Natural killer cell treated with Interleukin-12 subunit alpha and Interleukin-12 subunit beta and Interleukin-15 and Interleukin-18, amount 100 ng/mL, for 72 hours (primary cell): ENCODE results near the gene ZCWPW1. TPM values are rescaled to one million over a fixed set of nuclear protein-coding genes. Genes with fewer than 3 reads are reported as not detected.
"Not testable (repeated sequence)": the region's sequence is repeated elsewhere in the genome, so short reads cannot be mapped to it uniquely, and the experiment has no call there.

Experiments
- ATAC-seq, 2 donors: fragments of 150-1000 bp; cut with Tn5 transposase in 1 of 2; sonication (Bioruptor Pico), chemical (Tn5 transposase) in 1 of 2; 2 replicates each; pipeline ENCODE4 v1.10.0; 2021
- DNase-seq: peaks from one replicate; pipeline ENCODE4 v3.0.0; 2022; ENCODE audit warnings: low spot score
- H3K27ac Mint-ChIP-seq, 2 donors: 1 replicate in 1 of 2; 2 replicates in 1 of 2; pipeline ENCODE4 v1.8.0; 2022; ENCODE audit warnings: mixed read lengths in 2 of 2, mild to moderate bottlenecking in 1 of 2, moderate library complexity in 1 of 2
- H3K27me3 Mint-ChIP-seq, 2 donors: 1 replicate in 1 of 2; 2 replicates in 1 of 2; pipeline ENCODE4 v1.8.0; 2022; ENCODE audit warnings: mixed read lengths in 2 of 2
- H3K36me3 Mint-ChIP-seq: one replicate; pipeline ENCODE4 v1.8.0; 2022; ENCODE audit warnings: mixed read lengths
- H3K4me1 Mint-ChIP-seq, 2 donors: 1 replicate in 1 of 2; 2 replicates in 1 of 2; pipeline ENCODE4 v1.8.0; 2022; ENCODE audit warnings: low read depth in 2 of 2, mixed read lengths in 2 of 2, mild to moderate bottlenecking in 1 of 2
- H3K4me3 Mint-ChIP-seq: one replicate; pipeline ENCODE4 v1.8.0; 2022; ENCODE audit warnings: mixed read lengths
- H3K9me3 Mint-ChIP-seq: 2 replicates; pipeline ENCODE4 v1.8.0; 2022; ENCODE audit warnings: mixed read lengths
- total RNA-seq, 2 donors: library from RNA; stranded (reverse); gene quantifications; one replicate each; pipeline ENCODE4 v1.2.3, GENCODE V29; 2022

ZCWPW1 gene
- total RNA-seq, 2 donors from 2014 or later = 1.3 to 2.5 TPM

DNA sequence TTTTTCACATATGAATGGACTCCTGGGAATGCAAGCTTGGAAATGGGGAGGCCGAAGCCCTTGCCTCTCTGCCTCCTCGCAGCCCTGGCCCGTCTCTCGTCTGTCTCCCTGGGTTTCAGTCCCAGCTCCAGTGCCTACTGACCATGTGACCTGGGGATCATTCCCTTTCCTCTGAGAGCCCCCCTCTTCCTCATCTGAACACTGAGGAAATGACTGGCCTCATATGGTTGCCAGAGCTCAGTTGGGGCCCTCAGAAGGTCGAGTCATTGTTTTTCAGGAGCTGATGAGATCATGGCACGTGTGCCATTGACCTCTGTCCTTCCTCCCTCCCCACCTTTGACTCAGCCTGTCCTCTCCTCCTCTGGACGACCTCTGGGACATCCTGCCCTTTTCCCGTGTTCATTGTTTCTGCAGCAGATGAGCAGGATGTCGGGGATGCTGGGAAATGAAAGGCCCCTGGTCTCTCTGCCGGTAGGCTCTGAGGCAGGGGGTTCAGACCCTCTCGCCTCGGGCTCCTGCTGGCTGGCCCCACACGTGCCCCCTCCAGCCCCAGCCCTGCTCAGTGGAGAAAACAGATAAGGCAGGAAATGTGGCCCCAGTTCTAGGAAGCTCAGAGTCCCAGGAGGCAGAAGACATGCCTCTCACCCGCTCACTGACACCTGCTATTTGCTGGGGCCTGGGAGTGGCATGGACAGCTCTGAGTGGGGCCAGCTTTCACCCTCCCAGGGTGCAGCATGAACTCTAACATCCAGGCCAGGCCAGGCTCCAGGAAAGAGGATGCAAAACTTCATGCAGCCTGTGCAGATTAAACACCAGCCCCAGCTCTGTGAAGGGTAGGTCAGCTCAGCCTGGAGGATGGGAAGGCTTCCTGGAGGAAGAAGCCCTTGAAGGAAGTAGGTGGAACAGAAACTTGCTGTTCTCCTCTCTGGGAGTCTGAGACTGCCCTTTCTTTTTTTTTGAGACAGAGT, 16.1 kb upstream of the ZCWPW1 start:
- H3K9me3 Mint-ChIP-seq = no peaks in the 10 kb centered on the region
- H3K27me3 Mint-ChIP-seq = no peaks in the 10 kb centered on the region
- no peak overlapping the region for H3K27ac Mint-ChIP-seq
- DNase-seq (no peak), ATAC-seq (peak in 1 of 2 donors; percentile 48)
- H3K4me1 Mint-ChIP-seq = no peaks in the 10 kb centered on the region
- no peaks in the 10 kb centered on the region for H3K36me3 Mint-ChIP-seq
- no peak overlapping the region for H3K4me3 Mint-ChIP-seq

DNA sequence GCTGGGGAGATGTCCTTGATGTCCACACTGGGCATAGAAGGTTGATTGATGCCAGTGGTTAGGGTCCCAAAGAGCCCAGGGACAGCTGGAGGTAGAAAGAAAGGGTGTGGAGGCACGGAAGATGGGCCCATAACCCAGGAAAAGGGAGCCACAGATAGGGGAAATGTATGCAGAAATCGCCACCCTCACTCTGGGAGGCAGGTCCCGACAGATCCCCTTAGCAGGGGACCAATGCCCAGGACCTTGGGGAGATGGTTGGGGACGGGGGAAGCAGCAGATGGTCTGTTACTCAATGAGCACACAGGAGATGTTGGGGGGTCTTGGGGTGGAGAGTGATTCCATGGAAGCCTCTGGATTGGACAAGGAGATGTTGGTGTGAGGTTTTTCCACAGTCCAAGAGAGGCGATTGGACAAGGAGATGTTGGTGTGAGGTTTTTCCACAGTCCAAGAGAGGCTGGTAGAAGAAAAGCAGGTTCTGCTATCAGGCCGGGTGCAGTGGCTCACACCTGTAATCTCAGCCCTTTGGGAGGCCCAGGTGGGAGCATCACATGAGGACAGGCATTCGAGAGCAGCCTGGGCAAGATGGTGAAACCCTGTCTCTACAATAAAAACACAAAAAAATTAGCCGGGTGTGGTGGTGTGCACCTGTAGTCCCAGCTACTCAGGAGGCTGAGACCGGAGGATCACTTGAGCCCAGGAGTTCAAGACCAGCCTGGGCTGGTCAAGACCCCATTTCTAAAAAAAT, 14.8 kb upstream of the ZCWPW1 start:
- H3K27me3 Mint-ChIP-seq = no peaks in the 10 kb centered on the region
- H3K36me3 Mint-ChIP-seq = no peaks in the 10 kb centered on the region
- H3K27ac Mint-ChIP-seq = no peak overlapping the region
- DNase-seq (no peak), ATAC-seq (no peak)
- no peaks in the 10 kb centered on the region for H3K9me3 Mint-ChIP-seq
- no peaks in the 10 kb centered on the region for H3K4me1 Mint-ChIP-seq
- no peak overlapping the region for H3K4me3 Mint-ChIP-seq

DNA sequence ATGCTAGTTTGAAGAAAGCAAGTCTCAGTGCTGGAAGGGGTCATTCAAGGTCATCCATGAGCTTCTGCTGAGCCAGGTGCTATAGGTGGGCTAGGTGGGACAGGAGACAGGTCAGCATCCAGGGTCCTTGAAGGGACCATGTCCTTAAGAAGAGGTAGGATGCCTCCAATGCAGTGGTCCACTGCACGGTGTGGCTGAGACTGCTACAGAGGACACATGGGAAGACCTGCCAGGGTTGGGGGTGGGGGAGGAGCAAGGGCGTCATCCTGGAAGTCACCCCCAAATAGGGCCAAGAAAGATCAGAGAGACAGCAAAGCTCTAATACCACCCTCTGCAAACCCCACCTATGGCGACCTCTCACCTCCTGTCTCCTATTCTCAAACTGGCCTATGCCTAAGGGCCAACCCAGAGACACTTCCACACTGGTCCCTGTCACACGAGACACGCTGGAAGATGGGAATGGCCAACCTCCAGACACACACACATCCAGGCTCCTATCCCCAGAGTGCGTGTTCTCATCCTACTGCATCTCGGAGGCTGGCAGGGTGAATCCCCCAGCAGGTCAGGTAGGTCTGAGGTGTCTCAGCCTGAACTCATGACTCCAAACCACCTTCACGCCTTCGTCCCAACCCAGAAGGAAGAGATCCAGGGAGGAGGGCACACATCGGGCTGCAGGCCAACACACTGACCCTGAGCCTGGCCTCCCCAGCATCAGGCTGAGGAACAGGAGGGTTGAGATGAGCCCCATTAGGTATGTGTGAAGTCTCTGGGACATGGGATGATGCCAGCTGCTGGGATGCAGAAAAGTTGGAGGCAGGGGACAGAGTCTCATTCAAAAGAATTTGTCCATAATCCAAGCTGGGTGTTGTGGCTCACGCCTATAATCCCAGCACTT, 13.4 kb upstream of the ZCWPW1 start:
- H3K4me1 Mint-ChIP-seq = no peaks in the 10 kb centered on the region
- H3K27me3 Mint-ChIP-seq = no peaks in the 10 kb centered on the region
- no peaks in the 10 kb centered on the region for H3K36me3 Mint-ChIP-seq
- H3K27ac Mint-ChIP-seq = no peak overlapping the region
- DNase-seq (no peak), ATAC-seq (peak in 1 of 2 donors; percentile 24)
- H3K9me3 Mint-ChIP-seq = no peaks in the 10 kb centered on the region
- no peak overlapping the region for H3K4me3 Mint-ChIP-seq

DNA sequence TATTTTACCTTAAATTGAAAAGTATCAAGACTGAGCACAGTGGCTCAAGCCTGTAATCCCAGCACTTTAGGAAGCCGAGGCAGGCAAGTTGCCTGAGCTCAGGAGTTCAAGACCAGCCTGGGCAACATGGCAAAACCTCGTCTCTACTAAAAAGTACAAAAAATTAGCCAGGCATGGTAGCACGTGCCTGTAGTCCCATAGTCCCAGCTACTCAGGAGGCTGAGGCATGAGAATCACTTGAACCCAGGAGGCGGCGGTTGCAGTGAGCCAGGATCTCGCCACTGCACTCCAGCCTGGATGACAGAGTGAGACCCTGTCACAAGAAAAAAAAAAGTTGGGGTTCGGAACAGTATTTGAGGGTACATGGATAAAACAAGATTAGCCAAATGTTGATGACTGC, 10.7 kb upstream of the ZCWPW1 start:
- H3K4me3 Mint-ChIP-seq, H3K27ac Mint-ChIP-seq: not testable (repeated sequence)

DNA sequence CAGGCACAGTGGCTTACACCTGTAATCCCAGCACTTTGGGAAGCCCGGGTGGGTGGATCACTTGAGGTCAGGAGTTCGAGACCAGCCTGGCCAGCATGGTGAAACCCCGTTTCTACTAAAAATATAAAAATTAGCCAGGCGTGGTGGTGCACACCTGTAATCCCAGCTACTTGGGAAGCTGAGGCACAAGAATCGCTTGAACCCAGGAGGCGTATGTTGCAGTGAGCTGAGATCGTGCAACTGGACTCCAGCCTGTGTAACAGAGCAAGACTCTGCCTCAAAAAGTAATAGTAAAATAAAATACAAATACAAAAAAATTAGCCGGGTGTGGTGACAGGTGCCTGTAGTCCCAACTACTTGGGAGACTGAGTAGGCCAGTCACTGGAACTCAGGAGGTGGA, 10.2 kb upstream of the ZCWPW1 start:
- H3K27me3 Mint-ChIP-seq, H3K4me3 Mint-ChIP-seq, H3K9me3 Mint-ChIP-seq, H3K36me3 Mint-ChIP-seq, ATAC-seq, DNase-seq, H3K27ac Mint-ChIP-seq: not testable (repeated sequence)
- H3K4me1 Mint-ChIP-seq = peaks cover 12 to 16% of the 10 kb centered on the region in 2 donors

More for the DNA sequence above, 10.7 kb upstream of the ZCWPW1 start:
- peaks cover 10 to 11% of the 10 kb centered on the region in 2 donors for H3K4me1 Mint-ChIP-seq
- not testable (repeated sequence) for H3K9me3 Mint-ChIP-seq, H3K36me3 Mint-ChIP-seq, ATAC-seq, H3K27me3 Mint-ChIP-seq, DNase-seq

DNA sequence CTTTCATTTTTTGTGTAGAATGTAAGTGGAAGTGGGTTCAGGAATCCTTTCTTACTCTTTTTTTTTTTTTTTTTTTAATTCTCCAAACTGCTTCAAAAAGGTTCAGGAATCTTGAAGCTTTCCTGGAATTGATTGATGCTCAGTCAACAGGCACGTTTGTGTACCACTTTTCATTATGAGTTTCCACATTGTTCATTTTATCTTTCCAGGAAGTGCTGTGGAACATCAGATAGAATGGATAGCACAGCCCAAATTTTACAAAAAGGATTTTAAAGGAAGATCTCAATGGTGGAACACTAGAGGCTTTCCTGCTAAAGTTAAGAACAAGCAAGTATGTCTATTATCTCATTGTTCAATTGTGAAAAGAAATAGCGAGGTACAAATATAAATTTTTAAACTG, 9.7 kb upstream of the ZCWPW1 start:
- H3K27ac Mint-ChIP-seq = no peak overlapping the region
- ATAC-seq (no peak), DNase-seq (no peak)
- H3K27me3 Mint-ChIP-seq = no peaks in the 10 kb centered on the region
- H3K9me3 Mint-ChIP-seq = no peaks in the 10 kb centered on the region
- peaks cover 9% of the 10 kb centered on the region for H3K36me3 Mint-ChIP-seq
- H3K4me3 Mint-ChIP-seq = peak overlapping the region; percentile 20
- peaks cover 14 to 20% of the 10 kb centered on the region in 2 donors for H3K4me1 Mint-ChIP-seq

DNA sequence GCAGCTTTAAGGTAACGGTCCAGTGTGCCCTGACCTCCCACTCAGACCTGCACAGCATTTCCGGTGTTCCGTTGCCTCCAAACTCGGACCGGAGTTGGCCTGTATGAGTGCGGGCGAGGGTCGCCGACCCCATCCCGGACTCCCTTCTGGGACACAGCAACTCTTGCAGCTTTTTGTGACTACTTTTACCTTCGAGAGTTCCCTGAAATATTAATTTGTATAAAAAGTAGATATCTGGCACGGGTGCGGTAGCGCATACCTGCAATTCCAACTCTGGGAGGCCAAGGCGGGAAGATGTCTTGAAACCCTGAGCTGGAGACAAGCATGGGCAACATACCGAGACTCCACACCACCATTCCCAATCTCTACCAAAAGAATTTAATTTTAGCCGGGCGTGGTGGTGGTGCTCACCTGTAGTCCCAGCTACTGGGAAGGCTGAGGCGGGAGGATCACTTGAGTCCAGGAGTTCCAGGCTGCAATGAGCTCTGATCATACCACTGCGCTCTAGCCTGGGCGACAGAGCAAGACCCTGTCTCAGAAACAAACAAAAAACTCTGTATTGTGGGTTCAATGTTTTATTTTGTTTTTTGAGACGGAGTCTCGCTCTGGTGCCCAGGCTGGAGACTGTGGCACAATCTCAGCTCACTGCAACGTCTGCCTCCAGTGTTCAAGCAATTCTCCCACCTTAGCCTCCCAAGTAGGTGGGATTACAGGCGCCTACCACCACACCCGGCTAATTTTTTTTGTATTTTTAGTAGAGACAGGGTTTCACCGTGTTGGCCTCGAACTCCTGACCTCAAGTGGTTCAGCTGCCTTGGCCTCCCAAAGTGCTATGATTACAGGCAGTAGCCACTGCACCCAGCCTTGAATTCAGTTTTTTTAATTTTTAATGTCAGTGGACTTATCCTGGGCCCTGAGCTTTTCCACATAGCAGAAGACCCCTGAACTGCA, 8.9 kb upstream of the ZCWPW1 start:
- peaks cover 11% of the 10 kb centered on the region for H3K36me3 Mint-ChIP-seq
- no peak overlapping the region for H3K27ac Mint-ChIP-seq
- no peaks in the 10 kb centered on the region for H3K27me3 Mint-ChIP-seq
- H3K4me3 Mint-ChIP-seq = peak overlapping the region; percentile 3
- peaks cover 17 to 24% of the 10 kb centered on the region in 2 donors for H3K4me1 Mint-ChIP-seq
- no peaks in the 10 kb centered on the region for H3K9me3 Mint-ChIP-seq
- ATAC-seq (no peak), DNase-seq (no peak)

DNA sequence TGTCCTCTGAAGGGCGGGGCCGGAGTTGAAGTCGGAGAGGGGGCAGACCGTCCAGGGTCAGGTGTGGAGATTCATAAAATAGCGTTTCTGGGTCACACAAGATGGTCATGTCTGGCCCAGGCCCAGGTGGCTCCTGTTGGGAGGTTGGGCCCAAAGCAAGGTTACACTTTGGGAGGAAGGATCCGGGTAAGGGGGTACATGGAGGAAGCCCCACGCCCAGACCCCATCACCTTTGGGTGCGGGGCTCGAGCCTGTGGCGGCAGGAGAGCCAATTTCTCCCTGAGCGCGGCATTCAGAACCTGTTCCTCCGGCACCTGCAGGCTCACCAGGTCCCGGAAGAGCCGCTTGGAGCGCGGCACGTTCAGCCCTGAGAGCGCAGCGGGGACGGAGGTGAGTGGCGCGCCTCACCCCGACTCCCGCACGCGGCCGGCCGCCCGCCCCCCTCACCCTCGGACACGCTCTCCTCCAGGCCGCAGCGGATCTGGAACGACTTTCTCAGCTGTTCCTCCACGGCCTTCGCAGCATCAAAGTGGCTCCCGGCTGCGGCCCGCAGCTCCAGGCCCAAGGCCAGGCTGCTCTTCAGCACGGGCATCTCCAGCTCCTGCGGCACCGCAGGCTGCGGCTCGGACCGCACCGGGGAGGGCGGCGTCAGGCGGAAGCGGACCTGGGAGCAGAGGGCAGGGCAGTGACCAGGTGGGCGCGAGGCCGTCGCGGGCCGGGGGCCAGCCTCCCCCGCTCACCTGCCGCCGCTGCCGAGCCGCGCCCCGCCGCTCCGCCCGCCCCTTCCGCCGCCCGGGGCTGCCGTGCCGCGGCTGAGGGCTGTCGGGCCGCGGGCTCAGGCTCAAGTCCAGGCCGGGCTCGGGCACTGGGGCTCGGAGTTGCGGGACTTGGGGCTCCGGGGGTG, 7.2 kb upstream of the ZCWPW1 start:
- Mint-ChIP-seq H3K4me1 (peaks cover 29 to 36% of the 10 kb centered on the region in 2 donors), H3K27ac (peak overlapping the region; percentile 89 to 91), H3K4me3 (peak overlapping the region; percentile 97), H3K36me3 (peaks cover 14% of the 10 kb centered on the region), H3K9me3 (no peaks in the 10 kb centered on the region), H3K27me3 (no peaks in the 10 kb centered on the region)
- DNase-seq (no peak), ATAC-seq (peak; percentile 57 to 59)

DNA sequence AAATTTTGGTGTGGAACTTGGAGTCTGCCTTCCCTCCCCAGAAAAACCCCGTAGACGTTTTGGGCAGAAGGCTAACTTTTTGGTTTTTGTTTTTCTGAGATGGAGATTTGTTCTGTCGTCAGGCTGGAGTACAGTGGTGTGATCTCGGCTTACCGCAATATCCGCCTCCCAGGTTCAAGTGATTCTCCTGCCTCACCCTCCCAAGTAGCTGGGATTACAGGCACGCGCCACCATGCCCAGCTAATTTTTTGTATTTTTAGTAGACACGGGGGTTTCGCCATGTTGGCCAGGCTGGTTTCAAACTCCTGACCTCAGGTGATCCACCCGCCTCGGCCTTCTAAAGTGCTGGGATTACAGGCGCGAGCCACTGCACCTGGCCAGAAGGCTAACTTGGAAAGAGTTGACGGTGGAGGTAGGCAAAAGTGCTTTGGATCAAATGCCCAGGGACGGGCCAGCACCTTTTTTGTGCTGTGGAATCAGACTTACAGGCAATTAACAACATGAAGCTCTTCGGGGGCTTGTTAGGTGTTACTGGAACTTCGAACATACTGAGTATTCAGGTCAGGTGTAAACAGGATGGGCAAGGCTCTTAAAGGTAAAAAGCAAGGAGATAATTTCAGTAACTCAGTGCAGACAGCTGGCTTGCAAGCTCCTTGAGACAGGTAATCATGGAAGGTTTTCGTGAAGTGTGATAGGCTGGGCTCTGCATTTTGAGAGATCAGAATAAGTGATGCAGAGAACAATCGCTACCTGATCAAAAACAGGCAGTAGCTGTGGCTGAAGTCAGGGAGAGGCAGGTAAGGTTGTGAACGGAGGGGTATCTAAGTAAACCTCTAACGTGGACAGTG, 6.0 kb upstream of the ZCWPW1 start:
- H3K36me3 Mint-ChIP-seq = peaks cover 15% of the 10 kb centered on the region
- peak overlapping the region; percentile 87 to 91 for H3K27ac Mint-ChIP-seq
- peak overlapping the region; percentile 97 for H3K4me3 Mint-ChIP-seq
- no peak for DNase-seq
- H3K9me3 Mint-ChIP-seq = no peaks in the 10 kb centered on the region
- no peaks in the 10 kb centered on the region for H3K27me3 Mint-ChIP-seq
- ATAC-seq = no peak
- peaks cover 34 to 39% of the 10 kb centered on the region in 2 donors for H3K4me1 Mint-ChIP-seq

DNA sequence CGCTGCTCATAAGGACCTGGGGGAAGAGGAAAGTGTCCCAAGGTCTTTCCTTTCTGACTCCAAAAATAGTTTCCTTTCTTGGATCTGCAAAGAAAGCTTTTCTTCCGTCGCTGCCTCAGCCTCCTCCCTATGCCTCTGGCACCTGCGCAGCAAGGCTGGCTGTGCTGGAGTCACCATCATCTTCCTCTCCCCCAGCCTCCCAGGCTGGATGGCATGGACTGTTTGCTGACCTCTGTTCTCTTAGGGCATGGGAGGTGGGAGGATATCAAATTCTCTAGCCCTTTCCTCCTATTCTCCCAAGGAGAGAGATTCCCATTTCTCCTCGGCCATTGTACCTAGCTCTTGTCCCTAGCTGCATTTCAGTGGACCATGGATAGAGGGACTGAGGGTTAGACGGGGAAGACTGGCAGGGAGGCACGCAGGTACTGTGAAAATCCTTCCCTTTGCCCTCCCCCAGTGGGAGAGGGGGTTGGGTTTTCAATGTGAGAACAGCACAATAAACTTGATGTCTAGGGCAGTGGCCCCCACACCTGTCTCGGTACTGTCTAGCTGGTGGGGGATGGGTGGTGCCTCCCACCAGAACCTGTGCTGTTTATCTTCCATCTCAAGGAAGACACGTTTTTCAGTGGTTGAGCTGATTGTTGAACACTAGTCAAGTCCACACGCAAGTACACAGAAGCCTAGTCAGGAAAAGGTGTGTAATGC, 5.2 kb upstream of the ZCWPW1 start:
- Mint-ChIP-seq H3K36me3 (peaks cover 19% of the 10 kb centered on the region), H3K27me3 (no peaks in the 10 kb centered on the region), H3K4me3 (peak overlapping the region; percentile 97), H3K4me1 (peaks cover 41 to 46% of the 10 kb centered on the region in 2 donors), H3K9me3 (no peaks in the 10 kb centered on the region), H3K27ac (peak overlapping the region; percentile 51 to 91)
- ATAC-seq = no peak
- no peak for DNase-seq

DNA sequence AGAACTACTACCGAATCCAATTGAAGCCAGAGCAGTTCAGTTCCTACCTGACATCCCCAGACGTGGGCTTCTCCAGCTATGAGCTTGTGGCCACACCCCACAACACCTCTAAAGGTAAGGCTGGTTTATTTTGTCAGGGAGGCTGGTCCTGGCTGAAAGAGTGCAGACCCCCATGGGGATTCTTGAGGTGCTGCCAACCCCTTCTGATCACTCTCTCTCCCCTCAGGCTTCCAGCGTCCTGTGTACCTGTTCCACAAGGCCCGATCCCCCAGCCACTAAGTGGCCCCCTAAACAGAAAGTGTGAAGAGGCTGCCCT, 4.7 kb upstream of the ZCWPW1 start:
- Mint-ChIP-seq H3K9me3 (no peaks in the 10 kb centered on the region), H3K36me3 (peaks cover 19% of the 10 kb centered on the region), H3K27ac (peak overlapping the region; percentile 51 to 91), H3K4me3 (no peak overlapping the region), H3K4me1 (peaks cover 46 to 51% of the 10 kb centered on the region in 2 donors), H3K27me3 (no peaks in the 10 kb centered on the region)
- DNase-seq (no peak), ATAC-seq (no peak)
